WTC11 (cell line): ENCODE measurements around the gene TATDN3. TPM values are rescaled to one million over a fixed set of nuclear protein-coding genes. Genes with fewer than 3 reads are reported as not detected.

Experiments used
- ATAC-seq: fragments of 200-7000 bp; cut with Tn5 transposase; 2 replicates; pipeline ENCODE4 v1.10.0; 2021; ENCODE audit warnings: mild to moderate bottlenecking, moderate library complexity
- CTCF ChIA-PET: fragments of 300-600 bp; sonication (Branson Sonifier 250); formaldehyde crosslinking; loops from one replicate; lab custom pipeline; 2021; ENCODE audit warnings: antibody characterized with exemption; lab: Charles Lee
- POLR2A ChIA-PET: fragments of 350-600 bp; sonication (Branson Sonifier 250); formaldehyde crosslinking; loops from one replicate; lab custom pipeline; 2021; ENCODE audit warnings: antibody characterized with exemption; lab: Charles Lee
- DNase-seq: peaks from one replicate; pipeline ENCODE4 v3.0.0; 2021; ENCODE audit warnings: low spot score
- H3K27ac Mint-ChIP-seq: 2 replicates; pipeline ENCODE4 v1.8.0; 2021; ENCODE audit warnings: mixed read lengths
- H3K27me3 Mint-ChIP-seq: 2 replicates; pipeline ENCODE4 v1.8.0; 2021; ENCODE audit warnings: low read depth, mild to moderate bottlenecking, moderate library complexity, mixed read lengths
- H3K36me3 Mint-ChIP-seq: 2 replicates; pipeline ENCODE4 v1.8.0; 2021; ENCODE audit warnings: mixed read lengths
- H3K4me1 Mint-ChIP-seq: 2 replicates; pipeline ENCODE4 v1.8.0; 2022; ENCODE audit warnings: mixed read lengths
- H3K4me3 Mint-ChIP-seq: 2 replicates; pipeline ENCODE4 v1.8.0; 2021; ENCODE audit warnings: mild to moderate bottlenecking, moderate library complexity, mixed read lengths
- H3K9me3 Mint-ChIP-seq: 2 replicates; pipeline ENCODE4 v1.8.0; 2021; ENCODE audit warnings: mixed read lengths
- CREM ChIP-seq: sonication (generic); formaldehyde crosslinking; IDR thresholded peaks from 2 replicates; pipeline ENCODE4 v1.8.1; 2022; ENCODE audit warnings: mild to moderate bottlenecking, missing genetic modification reagents, moderate library complexity
- EMX1 ChIP-seq: fragments of 250-450 bp; sonication (Bioruptor Pico); IDR thresholded peaks from 2 replicates; pipeline ENCODE4 v1.8.0; 2021; ENCODE audit warnings: mild to moderate bottlenecking
- GTF2I ChIP-seq: fragments of 250-450 bp; sonication (Bioruptor Pico); conservative IDR thresholded peaks from 2 replicates; pipeline ENCODE4 v1.4.0; 2021; ENCODE audit warnings: mild to moderate bottlenecking
- KAT7 ChIP-seq: sonication (generic); formaldehyde crosslinking; IDR thresholded peaks from 2 replicates; pipeline ENCODE4 v1.8.1; 2023; ENCODE audit warnings: missing genetic modification reagents, mild to moderate bottlenecking, borderline replicate concordance
- PRRX2 ChIP-seq: fragments of 250-450 bp; sonication (Bioruptor Pico); IDR thresholded peaks from 2 replicates; pipeline ENCODE4 v1.8.0; 2021; ENCODE audit warnings: mild to moderate bottlenecking
- RELA ChIP-seq: sonication (generic); formaldehyde crosslinking; IDR thresholded peaks from 2 replicates; pipeline ENCODE4 v1.8.1; 2022; ENCODE audit warnings: missing genetic modification reagents, mild to moderate bottlenecking, borderline replicate concordance
- ZNF138 ChIP-seq: sonication (generic); formaldehyde crosslinking; conservative IDR thresholded peaks from 2 replicates; pipeline ENCODE4 v1.8.1; 2022; ENCODE audit warnings: mild to moderate bottlenecking, moderate library complexity, missing genetic modification reagents
- ZNF232 ChIP-seq: sonication (generic); formaldehyde crosslinking; IDR thresholded peaks from 2 replicates; pipeline ENCODE4 v1.8.0; 2022; ENCODE audit warnings: mild to moderate bottlenecking, missing genetic modification reagents
- total RNA-seq: library from RNA; stranded (reverse); gene quantifications from 3 replicates; pipeline ENCODE4 v1.2.3, GENCODE V29; 2021
- TF ChIP-seq, protein P1 (sequence below): sonication (generic); formaldehyde crosslinking; IDR thresholded peaks from 2 replicates; pipeline ENCODE4 v1.8.1; 2022; ENCODE audit warnings: low read depth, mild to moderate bottlenecking, moderate library complexity, missing genetic modification reagents, borderline replicate concordance
- TF ChIP-seq, protein P2 (sequence below): sonication (generic); formaldehyde crosslinking; IDR thresholded peaks from 2 replicates; pipeline ENCODE4 v1.8.1; 2022; ENCODE audit warnings: mild to moderate bottlenecking, moderate library complexity, missing genetic modification reagents
- TF ChIP-seq, protein P3 (sequence below): sonication (generic); formaldehyde crosslinking; IDR thresholded peaks from 2 replicates; pipeline ENCODE4 v1.8.0; 2023; ENCODE audit warnings: missing genetic modification reagents, mild to moderate bottlenecking, borderline replicate concordance
- TF ChIP-seq, protein P4 (sequence below): fragments of 250-450 bp; sonication (Bioruptor Pico); IDR thresholded peaks from 2 replicates; pipeline ENCODE4 v2.1.2; 2022; ENCODE audit warnings: mild to moderate bottlenecking, moderate library complexity
- TF ChIP-seq, protein P5 (sequence below): sonication (generic); formaldehyde crosslinking; IDR thresholded peaks from 2 replicates; pipeline ENCODE4 v1.8.0; 2022; ENCODE audit warnings: mild to moderate bottlenecking, missing genetic modification reagents
- TF ChIP-seq, protein P6 (sequence below): sonication (generic); formaldehyde crosslinking; IDR thresholded peaks from 2 replicates; pipeline ENCODE4 v1.8.1; 2023; ENCODE audit warnings: mild to moderate bottlenecking, missing genetic modification reagents
- TF ChIP-seq, protein P7 (sequence below): sonication (generic); formaldehyde crosslinking; IDR thresholded peaks from 2 replicates; pipeline ENCODE4 v1.8.1; 2022; ENCODE audit warnings: missing genetic modification reagents, borderline replicate concordance

Gene TATDN3
- total RNA-seq, 1 experiment from 2014 or later = 19.3 TPM

DNA sequence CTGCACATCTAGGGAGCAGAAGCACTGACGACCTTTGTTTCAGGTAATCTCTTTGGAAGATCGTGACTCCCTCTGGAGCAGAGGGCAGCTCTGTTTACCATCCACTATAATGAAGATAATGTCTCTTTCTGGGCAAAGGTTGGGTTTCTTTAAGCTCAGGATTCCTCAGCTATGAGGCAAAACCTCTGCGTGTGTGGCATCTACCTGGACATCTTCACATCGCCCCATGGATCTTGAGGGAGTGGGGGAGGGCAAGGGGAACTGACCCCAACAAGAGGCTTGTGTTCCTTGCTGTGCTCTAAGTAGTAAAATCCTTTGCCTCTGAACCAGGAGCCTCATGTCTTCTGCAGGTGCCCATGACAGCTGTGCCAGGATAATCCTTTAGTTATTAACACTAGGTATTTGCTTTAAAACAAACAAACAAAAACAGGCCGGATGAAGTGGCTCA lies 36.2 kb downstream of the TATDN3 start (continued):
- TF ChIP-seq KAT7 (no peak), ZNF232 (CRISPR knock-in tag) (no peak), EMX1 (CRISPR knock-in tag) (no peak), CREM (CRISPR knock-in tag) (no peak)
- TF ChIP-seq, protein P1, sequence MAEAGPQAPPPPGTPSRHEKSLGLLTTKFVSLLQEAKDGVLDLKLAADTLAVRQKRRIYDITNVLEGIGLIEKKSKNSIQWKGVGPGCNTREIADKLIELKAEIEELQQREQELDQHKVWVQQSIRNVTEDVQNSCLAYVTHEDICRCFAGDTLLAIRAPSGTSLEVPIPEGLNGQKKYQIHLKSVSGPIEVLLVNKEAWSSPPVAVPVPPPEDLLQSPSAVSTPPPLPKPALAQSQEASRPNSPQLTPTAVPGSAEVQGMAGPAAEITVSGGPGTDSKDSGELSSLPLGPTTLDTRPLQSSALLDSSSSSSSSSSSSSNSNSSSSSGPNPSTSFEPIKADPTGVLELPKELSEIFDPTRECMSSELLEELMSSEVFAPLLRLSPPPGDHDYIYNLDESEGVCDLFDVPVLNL (CRISPR knock-in tag) = no peak
- TF ChIP-seq, protein P2, sequence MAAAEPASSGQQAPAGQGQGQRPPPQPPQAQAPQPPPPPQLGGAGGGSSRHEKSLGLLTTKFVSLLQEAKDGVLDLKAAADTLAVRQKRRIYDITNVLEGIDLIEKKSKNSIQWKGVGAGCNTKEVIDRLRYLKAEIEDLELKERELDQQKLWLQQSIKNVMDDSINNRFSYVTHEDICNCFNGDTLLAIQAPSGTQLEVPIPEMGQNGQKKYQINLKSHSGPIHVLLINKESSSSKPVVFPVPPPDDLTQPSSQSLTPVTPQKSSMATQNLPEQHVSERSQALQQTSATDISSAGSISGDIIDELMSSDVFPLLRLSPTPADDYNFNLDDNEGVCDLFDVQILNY = no peak
- TF ChIP-seq, protein P3, sequence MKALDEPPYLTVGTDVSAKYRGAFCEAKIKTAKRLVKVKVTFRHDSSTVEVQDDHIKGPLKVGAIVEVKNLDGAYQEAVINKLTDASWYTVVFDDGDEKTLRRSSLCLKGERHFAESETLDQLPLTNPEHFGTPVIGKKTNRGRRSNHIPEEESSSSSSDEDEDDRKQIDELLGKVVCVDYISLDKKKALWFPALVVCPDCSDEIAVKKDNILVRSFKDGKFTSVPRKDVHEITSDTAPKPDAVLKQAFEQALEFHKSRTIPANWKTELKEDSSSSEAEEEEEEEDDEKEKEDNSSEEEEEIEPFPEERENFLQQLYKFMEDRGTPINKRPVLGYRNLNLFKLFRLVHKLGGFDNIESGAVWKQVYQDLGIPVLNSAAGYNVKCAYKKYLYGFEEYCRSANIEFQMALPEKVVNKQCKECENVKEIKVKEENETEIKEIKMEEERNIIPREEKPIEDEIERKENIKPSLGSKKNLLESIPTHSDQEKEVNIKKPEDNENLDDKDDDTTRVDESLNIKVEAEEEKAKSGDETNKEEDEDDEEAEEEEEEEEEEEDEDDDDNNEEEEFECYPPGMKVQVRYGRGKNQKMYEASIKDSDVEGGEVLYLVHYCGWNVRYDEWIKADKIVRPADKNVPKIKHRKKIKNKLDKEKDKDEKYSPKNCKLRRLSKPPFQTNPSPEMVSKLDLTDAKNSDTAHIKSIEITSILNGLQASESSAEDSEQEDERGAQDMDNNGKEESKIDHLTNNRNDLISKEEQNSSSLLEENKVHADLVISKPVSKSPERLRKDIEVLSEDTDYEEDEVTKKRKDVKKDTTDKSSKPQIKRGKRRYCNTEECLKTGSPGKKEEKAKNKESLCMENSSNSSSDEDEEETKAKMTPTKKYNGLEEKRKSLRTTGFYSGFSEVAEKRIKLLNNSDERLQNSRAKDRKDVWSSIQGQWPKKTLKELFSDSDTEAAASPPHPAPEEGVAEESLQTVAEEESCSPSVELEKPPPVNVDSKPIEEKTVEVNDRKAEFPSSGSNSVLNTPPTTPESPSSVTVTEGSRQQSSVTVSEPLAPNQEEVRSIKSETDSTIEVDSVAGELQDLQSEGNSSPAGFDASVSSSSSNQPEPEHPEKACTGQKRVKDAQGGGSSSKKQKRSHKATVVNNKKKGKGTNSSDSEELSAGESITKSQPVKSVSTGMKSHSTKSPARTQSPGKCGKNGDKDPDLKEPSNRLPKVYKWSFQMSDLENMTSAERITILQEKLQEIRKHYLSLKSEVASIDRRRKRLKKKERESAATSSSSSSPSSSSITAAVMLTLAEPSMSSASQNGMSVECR = no peak

DNA sequence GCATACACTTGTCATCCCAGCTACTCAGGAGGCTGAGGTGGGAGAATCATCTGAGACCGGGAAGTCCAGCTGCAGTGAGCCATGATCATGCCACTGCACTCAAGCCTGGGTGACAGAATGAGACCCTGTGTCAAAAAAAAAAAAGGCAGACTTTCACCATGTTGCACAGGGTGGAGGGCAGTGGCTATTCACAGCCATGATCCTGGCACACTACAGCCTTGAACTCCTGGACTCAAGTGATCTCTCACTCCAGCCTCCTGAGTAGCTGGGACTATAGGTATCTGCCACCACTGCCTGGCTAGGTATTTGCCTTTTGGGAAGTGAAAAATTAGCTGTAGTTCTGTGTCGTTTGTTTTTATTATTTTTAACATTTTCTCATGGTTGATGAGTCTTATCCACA lies 36.7 kb downstream of the TATDN3 start:
- Mint-ChIP-seq H3K36me3 (peaks cover 27% of the 10 kb centered on the region), H3K4me1 (0 out of 2 replicates have a peak, but pooled peaks cover 2% of the 10 kb centered on the region), H3K27ac (no peak overlapping the region), H3K4me3 (no peak overlapping the region), H3K27me3 (peaks cover 10% of the 10 kb centered on the region), H3K9me3 (peaks cover 33% of the 10 kb centered on the region)
- ATAC-seq = no peak
- POLR2A ChIA-PET = interaction anchor here (0.9 kb wide), 1 partner anchor 29 kb away, joined by 3 read pairs; the partner anchor contains the start of gene FLVCR1
- DNase-seq = no peak
- CTCF ChIA-PET = no interaction called here
- TF ChIP-seq PRRX2 (CRISPR knock-in tag) = no peak
- TF ChIP-seq RELA = no peak
- TF ChIP-seq, protein P3 = no peak
- TF ChIP-seq, protein P4, sequence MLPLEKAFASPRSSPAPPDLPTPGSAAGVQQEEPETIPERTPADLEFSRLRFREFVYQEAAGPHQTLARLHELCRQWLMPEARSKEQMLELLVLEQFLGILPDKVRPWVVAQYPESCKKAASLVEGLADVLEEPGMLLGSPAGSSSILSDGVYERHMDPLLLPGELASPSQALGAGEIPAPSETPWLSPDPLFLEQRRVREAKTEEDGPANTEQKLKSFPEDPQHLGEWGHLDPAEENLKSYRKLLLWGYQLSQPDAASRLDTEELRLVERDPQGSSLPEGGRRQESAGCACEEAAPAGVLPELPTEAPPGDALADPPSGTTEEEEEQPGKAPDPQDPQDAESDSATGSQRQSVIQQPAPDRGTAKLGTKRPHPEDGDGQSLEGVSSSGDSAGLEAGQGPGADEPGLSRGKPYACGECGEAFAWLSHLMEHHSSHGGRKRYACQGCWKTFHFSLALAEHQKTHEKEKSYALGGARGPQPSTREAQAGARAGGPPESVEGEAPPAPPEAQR (CRISPR knock-in tag) = no peak
- TF ChIP-seq, protein P5, sequence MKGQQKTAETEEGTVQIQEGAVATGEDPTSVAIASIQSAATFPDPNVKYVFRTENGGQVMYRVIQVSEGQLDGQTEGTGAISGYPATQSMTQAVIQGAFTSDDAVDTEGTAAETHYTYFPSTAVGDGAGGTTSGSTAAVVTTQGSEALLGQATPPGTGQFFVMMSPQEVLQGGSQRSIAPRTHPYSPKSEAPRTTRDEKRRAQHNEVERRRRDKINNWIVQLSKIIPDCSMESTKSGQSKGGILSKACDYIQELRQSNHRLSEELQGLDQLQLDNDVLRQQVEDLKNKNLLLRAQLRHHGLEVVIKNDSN = no peak
- TF ChIP-seq, protein P1 (CRISPR knock-in tag) = no peak
- TF ChIP-seq, protein P6, sequence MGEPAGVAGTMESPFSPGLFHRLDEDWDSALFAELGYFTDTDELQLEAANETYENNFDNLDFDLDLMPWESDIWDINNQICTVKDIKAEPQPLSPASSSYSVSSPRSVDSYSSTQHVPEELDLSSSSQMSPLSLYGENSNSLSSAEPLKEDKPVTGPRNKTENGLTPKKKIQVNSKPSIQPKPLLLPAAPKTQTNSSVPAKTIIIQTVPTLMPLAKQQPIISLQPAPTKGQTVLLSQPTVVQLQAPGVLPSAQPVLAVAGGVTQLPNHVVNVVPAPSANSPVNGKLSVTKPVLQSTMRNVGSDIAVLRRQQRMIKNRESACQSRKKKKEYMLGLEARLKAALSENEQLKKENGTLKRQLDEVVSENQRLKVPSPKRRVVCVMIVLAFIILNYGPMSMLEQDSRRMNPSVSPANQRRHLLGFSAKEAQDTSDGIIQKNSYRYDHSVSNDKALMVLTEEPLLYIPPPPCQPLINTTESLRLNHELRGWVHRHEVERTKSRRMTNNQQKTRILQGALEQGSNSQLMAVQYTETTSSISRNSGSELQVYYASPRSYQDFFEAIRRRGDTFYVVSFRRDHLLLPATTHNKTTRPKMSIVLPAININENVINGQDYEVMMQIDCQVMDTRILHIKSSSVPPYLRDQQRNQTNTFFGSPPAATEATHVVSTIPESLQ = no peak
- TF ChIP-seq, protein P2 = no peak
- no peak for TF ChIP-seq ZNF138
- TF ChIP-seq GTF2I = no peak
- TF ChIP-seq, protein P7, sequence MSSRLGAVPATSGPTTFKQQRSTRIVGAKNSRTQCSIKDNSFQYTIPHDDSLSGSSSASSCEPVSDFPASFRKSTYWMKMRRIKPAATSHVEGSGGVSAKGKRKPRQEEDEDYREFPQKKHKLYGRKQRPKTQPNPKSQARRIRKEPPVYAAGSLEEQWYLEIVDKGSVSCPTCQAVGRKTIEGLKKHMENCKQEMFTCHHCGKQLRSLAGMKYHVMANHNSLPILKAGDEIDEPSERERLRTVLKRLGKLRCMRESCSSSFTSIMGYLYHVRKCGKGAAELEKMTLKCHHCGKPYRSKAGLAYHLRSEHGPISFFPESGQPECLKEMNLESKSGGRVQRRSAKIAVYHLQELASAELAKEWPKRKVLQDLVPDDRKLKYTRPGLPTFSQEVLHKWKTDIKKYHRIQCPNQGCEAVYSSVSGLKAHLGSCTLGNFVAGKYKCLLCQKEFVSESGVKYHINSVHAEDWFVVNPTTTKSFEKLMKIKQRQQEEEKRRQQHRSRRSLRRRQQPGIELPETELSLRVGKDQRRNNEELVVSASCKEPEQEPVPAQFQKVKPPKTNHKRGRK (CRISPR knock-in tag) = no peak
